Suprapubic skin (tissue), 4 donors: ENCODE measurements around the gene CUL2. TPM values are rescaled to one million over a fixed set of nuclear protein-coding genes. Genes with fewer than 3 reads are reported as not detected.
A peak's percentile ranks its signal among the peaks of the same experiment; 100 is the strongest.
"Not testable (repeated sequence)": the region's sequence is repeated elsewhere in the genome, so short reads cannot be mapped to it uniquely, and the experiment has no call there.

ENCODE experiments used
- DNase-seq, 2 donors: peaks; one replicate each; pipeline ENCODE4 v3.0.0-alpha.2; 2019; ENCODE audit warnings: low spot score in 2 of 2
- H3K27ac ChIP-seq: fragments of 200-600 bp; sonication (generic); one replicate; pipeline ENCODE4 v1.5.1; 2019
- H3K27me3 ChIP-seq: fragments of 200-600 bp; sonication (generic); one replicate; pipeline ENCODE4 v1.5.1; 2019
- H3K36me3 ChIP-seq: fragments of 200-600 bp; sonication (generic); one replicate; pipeline ENCODE4 v1.5.1; 2019
- H3K4me1 ChIP-seq: fragments of 200-600 bp; sonication (generic); one replicate; pipeline ENCODE4 v1.5.1; 2019
- H3K4me3 ChIP-seq: fragments of 200-600 bp; sonication (generic); one replicate; pipeline ENCODE4 v1.5.1; 2019; ENCODE audit warnings: mild to moderate bottlenecking
- H3K9me3 ChIP-seq: fragments of 200-600 bp; sonication (generic); one replicate; pipeline ENCODE4 v1.5.1; 2019
- CTCF ChIP-seq, 2 donors: fragments of 200-600 bp in 1 of 2; fragments of 450-650 bp in 1 of 2; sonication (generic) in 1 of 2; IDR thresholded peaks; one replicate each; pipeline ENCODE4 v1.5.1; 2016 to 2019; ENCODE audit warnings: antibody characterized with exemption in 2 of 2, mild to moderate bottlenecking in 1 of 2, moderate library complexity in 1 of 2
- EP300 ChIP-seq: sonication (generic); formaldehyde crosslinking; IDR thresholded peaks from one replicate; pipeline ENCODE4 v1.6.1; 2017; ENCODE audit warnings: antibody characterized with exemption
- POLR2A ChIP-seq, 2 donors: fragments of 450-650 bp; IDR thresholded peaks; one replicate each; pipeline ENCODE4 v1.6.1; 2017; ENCODE audit warnings: antibody characterized with exemption in 2 of 2, mild to moderate bottlenecking in 2 of 2, moderate library complexity in 2 of 2
- POLR2AphosphoS5 ChIP-seq, 3 donors: sonication (generic); formaldehyde crosslinking; IDR thresholded peaks; one replicate each; pipeline ENCODE4 v1.6.1; 2017; ENCODE audit warnings: antibody characterized with exemption in 3 of 3
- WGBS: methylation state at CpG from one replicate; pipeline ENCODE4 v1.1.5; 2018; 5-methylcytosine and 5-hydroxymethylcytosine counted together
- total RNA-seq, 4 donors: library from RNA; depleted of rRNA; stranded (reverse); fragments of >200 nt; gene quantifications; one replicate each; pipeline ENCODE4 v1.1.0, GENCODE V29; 2016

Gene CUL2
- total RNA-seq, 4 donors from 2014 or later, result 15.7 to 23.1 (median 18.4) TPM

GRCh38 chr10:34996843-34997242 is 93.3 kb downstream of the CUL2 start:
- no peak overlapping the region for H3K4me3 ChIP-seq
- H3K27ac ChIP-seq, result no peak overlapping the region
- no peaks in the 10 kb centered on the region for H3K36me3 ChIP-seq
- TF ChIP-seq POLR2A (IDR thresholded peaks at IDR 0.05) (no peak), EP300 (no peak), POLR2AphosphoS5 (IDR thresholded peaks at IDR 0.05) (no peak), CTCF (IDR thresholded peaks at IDR 0.05) (no peak)
- no peaks in the 10 kb centered on the region for H3K27me3 ChIP-seq
- DNase-seq, result no peak
- H3K9me3 ChIP-seq, result no peaks in the 10 kb centered on the region
- peaks cover 7% of the 10 kb centered on the region for H3K4me1 ChIP-seq
- 70% methylated on average over 6 of the region's 6 CpGs for WGBS

GRCh38 chr10:34995925-34996324 is 94.2 kb downstream of the CUL2 start:
- Histone ChIP-seq H3K27ac (no peak overlapping the region), H3K36me3 (no peaks in the 10 kb centered on the region), H3K9me3 (no peaks in the 10 kb centered on the region), H3K4me3 (no peak overlapping the region), H3K4me1 (peaks cover 7% of the 10 kb centered on the region), H3K27me3 (no peaks in the 10 kb centered on the region)
- WGBS, result 70% methylated on average over 2 of the region's 2 CpGs
- no peak for DNase-seq
- TF ChIP-seq CTCF (IDR thresholded peaks at IDR 0.05) (no peak), POLR2AphosphoS5 (IDR thresholded peaks at IDR 0.05) (no peak), EP300 (no peak), POLR2A (IDR thresholded peaks at IDR 0.05) (no peak)

- WGBS, result 19% methylated on average over 5 of the region's 7 CpGs
- no peaks in the 10 kb centered on the region for H3K9me3 ChIP-seq
- H3K4me3 ChIP-seq, result no peak overlapping the region
- H3K4me1 ChIP-seq, result peaks cover 7% of the 10 kb centered on the region
- no peaks in the 10 kb centered on the region for H3K36me3 ChIP-seq
- no peak for DNase-seq
- no peaks in the 10 kb centered on the region for H3K27me3 ChIP-seq
- TF ChIP-seq EP300, result no peak
- TF ChIP-seq CTCF (IDR thresholded peaks at IDR 0.05), result peak; percentile 31 to 51
- no peak overlapping the region for H3K27ac ChIP-seq
These were observed 95.5 kb downstream of the CUL2 start for GRCh38 chr10:34994565-34995142.

- TF ChIP-seq POLR2AphosphoS5 (IDR thresholded peaks at IDR 0.05), result no peak
- TF ChIP-seq CTCF (IDR thresholded peaks at IDR 0.05), result no peak
- no peak for TF ChIP-seq EP300
- TF ChIP-seq POLR2A (IDR thresholded peaks at IDR 0.05), result no peak
- H3K9me3 ChIP-seq, result no peaks in the 10 kb centered on the region
- peaks cover 7% of the 10 kb centered on the region for H3K4me1 ChIP-seq
- DNase-seq, result no peak
- no peaks in the 10 kb centered on the region for H3K36me3 ChIP-seq
- no peak overlapping the region for H3K27ac ChIP-seq
- 91% methylated on average over 1 of the region's 1 CpG for WGBS
- H3K4me3 ChIP-seq, result no peak overlapping the region
- H3K27me3 ChIP-seq, result no peaks in the 10 kb centered on the region
These were observed 96.4 kb downstream of the CUL2 start for GRCh38 chr10:34993782-34994181.

GRCh38 chr10:34991117-34991516 is 99.0 kb downstream of the CUL2 start:
- not testable (repeated sequence) for H3K27me3 ChIP-seq, H3K9me3 ChIP-seq, H3K36me3 ChIP-seq, DNase-seq, H3K4me3 ChIP-seq, H3K27ac ChIP-seq
- WGBS, result 100% methylated on average over 1 of the region's 1 CpG
- peaks cover 11% of the 10 kb centered on the region for H3K4me1 ChIP-seq
